ENCODE measurements around the gene FAM131C. TPM values are rescaled to one million over a fixed set of nuclear protein-coding genes. Genes with fewer than 3 reads are reported as not detected.
"Not testable (repeated sequence)": the region's sequence is repeated elsewhere in the genome, so short reads cannot be mapped to it uniquely, and the experiment has no call there.

Gene FAM131C
- total RNA-seq, 1 experiment from 2014 or later: 0.41 TPM

DNA sequence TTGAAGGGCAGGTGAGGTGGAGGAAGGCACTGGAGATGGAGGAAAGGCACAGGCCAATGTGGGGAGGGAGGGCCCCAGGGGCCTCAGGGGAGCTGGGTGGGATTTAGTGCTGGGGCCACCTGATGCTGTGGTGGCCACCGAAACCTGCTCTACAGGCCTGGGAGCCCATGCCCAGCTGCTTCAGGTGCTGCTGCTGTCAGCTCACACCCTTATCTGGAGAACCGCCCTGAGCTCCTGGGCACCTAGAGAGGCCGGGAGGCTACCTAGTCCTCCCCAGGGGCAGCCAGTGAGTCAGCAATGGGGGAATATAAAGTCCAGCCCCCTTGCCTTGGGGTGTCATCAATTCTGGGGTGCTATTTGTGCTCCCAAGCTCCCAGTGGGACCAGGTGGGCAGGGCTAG, 12.2 kb downstream of the FAM131C start:
- Mint-ChIP-seq H3K27me3 (ENCODE audit: insufficient read depth, unreplicated experiment) (no peaks in the 10 kb centered on the region), H3K36me3 (ENCODE audit: insufficient read depth, unreplicated experiment) (no peaks in the 10 kb centered on the region), H3K4me1 (ENCODE audit: low read depth, unreplicated experiment) (no peaks in the 10 kb centered on the region), H3K4me3 (ENCODE audit: unreplicated experiment) (no peak overlapping the region), H3K27ac (ENCODE audit: unreplicated experiment) (no peak overlapping the region), H3K9me3 (ENCODE audit: unreplicated experiment) (no peaks in the 10 kb centered on the region)
- no peaks in the 10 kb centered on the region for H3K4me1 ChIP-seq
- no peak for DNase-seq
- no peaks in the 10 kb centered on the region for H3K27me3 ChIP-seq (replicated peaks; ENCODE audit: control insufficient read depth, insufficient read depth, low read length)
- intact Hi-C loops (cut with micrococcal nuclease; ENCODE audit: unreplicated experiment): no loop called here
- ChIA-PET POLR2A (no interaction called here), CTCF (interaction anchor here (0.7 to 0.8 kb wide), 2 partner anchors 12 to 94 kb away, joined by 3 read pairs; no protein-coding TSS in a partner anchor)
- TF ChIP-seq, protein P1, sequence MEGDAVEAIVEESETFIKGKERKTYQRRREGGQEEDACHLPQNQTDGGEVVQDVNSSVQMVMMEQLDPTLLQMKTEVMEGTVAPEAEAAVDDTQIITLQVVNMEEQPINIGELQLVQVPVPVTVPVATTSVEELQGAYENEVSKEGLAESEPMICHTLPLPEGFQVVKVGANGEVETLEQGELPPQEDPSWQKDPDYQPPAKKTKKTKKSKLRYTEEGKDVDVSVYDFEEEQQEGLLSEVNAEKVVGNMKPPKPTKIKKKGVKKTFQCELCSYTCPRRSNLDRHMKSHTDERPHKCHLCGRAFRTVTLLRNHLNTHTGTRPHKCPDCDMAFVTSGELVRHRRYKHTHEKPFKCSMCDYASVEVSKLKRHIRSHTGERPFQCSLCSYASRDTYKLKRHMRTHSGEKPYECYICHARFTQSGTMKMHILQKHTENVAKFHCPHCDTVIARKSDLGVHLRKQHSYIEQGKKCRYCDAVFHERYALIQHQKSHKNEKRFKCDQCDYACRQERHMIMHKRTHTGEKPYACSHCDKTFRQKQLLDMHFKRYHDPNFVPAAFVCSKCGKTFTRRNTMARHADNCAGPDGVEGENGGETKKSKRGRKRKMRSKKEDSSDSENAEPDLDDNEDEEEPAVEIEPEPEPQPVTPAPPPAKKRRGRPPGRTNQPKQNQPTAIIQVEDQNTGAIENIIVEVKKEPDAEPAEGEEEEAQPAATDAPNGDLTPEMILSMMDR (IDR thresholded peaks at IDR 0.05; ENCODE audit: insufficient read depth in 1 of 2, low read depth in 1 of 2, low read length in 1 of 2, severe bottlenecking in 1 of 2, unreplicated experiment in 1 of 2): no peak
- no TSS peak for BruUV-seq (replicated peaks)
- H3K36me3 ChIP-seq (ENCODE audit: control insufficient read depth, insufficient read depth, low read length): no peaks in the 10 kb centered on the region
- no peaks in the 10 kb centered on the region for H3K9me3 ChIP-seq
- H3K4me3 ChIP-seq (ENCODE audit: low read depth, low read length): no peak overlapping the region

DNA sequence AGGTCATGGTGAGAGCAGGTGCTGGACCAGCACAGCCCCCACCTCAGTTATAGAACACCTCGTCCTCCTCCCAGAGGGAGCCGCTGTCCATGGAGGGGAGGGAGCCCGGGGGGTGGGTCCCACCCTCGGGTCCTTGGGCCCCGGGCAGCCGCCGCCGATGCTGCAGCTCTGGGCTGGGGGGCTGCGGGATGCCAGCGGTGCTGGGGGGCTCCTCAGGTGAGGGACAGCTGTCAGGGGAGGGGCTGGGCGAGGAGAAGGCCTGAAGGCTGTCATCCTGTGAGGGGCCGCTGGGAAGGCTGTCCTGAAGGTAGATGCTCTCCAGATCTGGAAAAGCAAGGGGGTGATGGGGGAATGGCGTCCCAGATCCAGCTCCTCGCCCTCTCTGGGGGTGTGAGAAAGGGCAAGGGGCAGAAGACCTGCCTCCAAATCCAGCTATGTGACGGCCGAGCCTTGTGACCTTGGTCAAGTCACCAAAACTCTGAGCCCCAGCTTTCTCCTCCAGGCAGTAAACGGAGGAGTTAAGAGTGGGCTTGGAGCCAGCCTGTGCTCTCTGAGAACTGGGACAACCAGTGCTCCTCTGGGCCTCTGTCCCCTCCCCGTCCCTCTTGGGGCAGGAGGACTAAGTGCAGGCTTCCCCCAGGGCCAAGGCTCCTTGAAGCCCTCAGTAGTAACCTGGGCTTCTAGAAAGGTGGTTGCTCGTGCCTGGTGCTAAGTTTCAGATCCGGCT, 14.9 kb downstream of the FAM131C start:
- H3K27me3 Mint-ChIP-seq (ENCODE audit: insufficient read depth, unreplicated experiment); H3K4me1 ChIP-seq; H3K4me3 Mint-ChIP-seq (ENCODE audit: unreplicated experiment); H3K36me3 Mint-ChIP-seq (ENCODE audit: insufficient read depth, unreplicated experiment); H3K4me3 ChIP-seq (ENCODE audit: low read depth, low read length); POLR2A ChIA-PET; H3K36me3 ChIP-seq (ENCODE audit: control insufficient read depth, insufficient read depth, low read length); H3K9me3 Mint-ChIP-seq (ENCODE audit: unreplicated experiment); H3K27me3 ChIP-seq (replicated peaks; ENCODE audit: control insufficient read depth, insufficient read depth, low read length); BruUV-seq (replicated peaks); H3K27ac Mint-ChIP-seq (ENCODE audit: unreplicated experiment); H3K9me3 ChIP-seq; intact Hi-C loops (cut with micrococcal nuclease; ENCODE audit: unreplicated experiment); H3K4me1 Mint-ChIP-seq (ENCODE audit: low read depth, unreplicated experiment); DNase-seq: not testable (repeated sequence)
- CTCF ChIA-PET: interaction anchor here (0.7 kb wide), 1 partner anchor 23 kb away, joined by 3 read pairs; no protein-coding TSS in a partner anchor

DNA sequence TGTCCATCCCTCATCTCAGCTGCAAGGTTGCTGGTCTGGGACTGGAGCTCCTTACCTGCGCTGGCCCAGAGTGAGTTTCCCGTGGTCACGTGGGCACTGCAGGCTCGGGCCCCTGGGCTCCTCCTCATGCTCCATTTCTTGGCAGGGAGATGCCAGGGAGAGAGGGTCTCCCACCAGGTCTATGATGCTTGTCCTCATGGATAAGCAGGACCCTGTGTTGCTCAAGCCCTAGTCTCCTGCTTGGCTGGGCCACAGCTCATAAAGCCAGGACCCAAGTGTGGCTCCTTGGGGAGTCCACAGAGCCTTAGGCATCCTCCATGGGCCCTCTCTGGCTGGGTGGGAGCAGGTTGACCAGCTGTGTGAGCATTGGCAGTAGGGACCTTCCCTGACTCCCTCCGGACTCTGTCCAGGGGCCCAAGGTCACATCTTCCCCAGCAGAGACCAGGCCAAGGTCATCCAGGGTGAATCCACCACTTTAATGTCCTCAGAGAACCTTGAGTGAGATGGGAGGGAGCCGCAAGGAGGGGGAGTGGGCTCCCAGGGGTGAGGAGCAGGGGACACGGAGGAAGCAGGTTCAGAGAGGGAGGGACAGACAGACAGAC, 16.0 kb downstream of the FAM131C start:
- H3K4me3 ChIP-seq (ENCODE audit: low read depth, low read length); H3K4me3 Mint-ChIP-seq (ENCODE audit: unreplicated experiment); H3K36me3 ChIP-seq (ENCODE audit: control insufficient read depth, insufficient read depth, low read length); H3K27ac Mint-ChIP-seq (ENCODE audit: unreplicated experiment); CTCF ChIA-PET; H3K4me1 ChIP-seq; H3K36me3 Mint-ChIP-seq (ENCODE audit: insufficient read depth, unreplicated experiment); intact Hi-C loops (cut with micrococcal nuclease; ENCODE audit: unreplicated experiment); H3K9me3 ChIP-seq; DNase-seq; H3K4me1 Mint-ChIP-seq (ENCODE audit: low read depth, unreplicated experiment); BruUV-seq (replicated peaks); POLR2A ChIA-PET; H3K27me3 ChIP-seq (replicated peaks; ENCODE audit: control insufficient read depth, insufficient read depth, low read length); H3K27me3 Mint-ChIP-seq (ENCODE audit: insufficient read depth, unreplicated experiment); H3K9me3 Mint-ChIP-seq (ENCODE audit: unreplicated experiment): not testable (repeated sequence)

DNA sequence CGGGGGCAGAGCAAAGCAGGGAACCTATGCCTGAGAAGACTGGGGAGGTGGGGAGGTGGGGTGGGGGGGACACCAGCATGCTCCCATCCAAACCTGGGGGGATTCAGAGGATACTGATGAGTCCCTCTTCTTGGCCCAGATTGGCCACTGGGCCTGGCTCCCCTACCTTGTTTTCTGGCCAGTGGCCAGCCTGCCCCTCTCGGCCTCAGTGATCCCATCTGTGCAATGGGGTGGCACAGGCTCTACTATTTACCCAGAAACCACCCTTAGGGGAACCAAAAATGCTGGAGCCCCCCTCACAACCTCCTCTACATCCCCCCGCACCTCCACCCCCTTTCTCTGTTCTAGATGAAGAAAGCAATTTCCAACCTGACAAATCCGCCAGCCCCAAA, 16.9 kb downstream of the FAM131C start:
- CTCF ChIA-PET: interaction anchor here (1.1 kb wide), 1 partner anchor 46 kb away, joined by 4 read pairs; no protein-coding TSS in a partner anchor
- H3K36me3 Mint-ChIP-seq (ENCODE audit: insufficient read depth, unreplicated experiment); H3K9me3 ChIP-seq; H3K36me3 ChIP-seq (ENCODE audit: control insufficient read depth, insufficient read depth, low read length); H3K9me3 Mint-ChIP-seq (ENCODE audit: unreplicated experiment); DNase-seq; H3K27me3 Mint-ChIP-seq (ENCODE audit: insufficient read depth, unreplicated experiment); H3K4me1 ChIP-seq; BruUV-seq (replicated peaks); H3K4me3 ChIP-seq (ENCODE audit: low read depth, low read length); H3K4me3 Mint-ChIP-seq (ENCODE audit: unreplicated experiment); H3K4me1 Mint-ChIP-seq (ENCODE audit: low read depth, unreplicated experiment); H3K27ac Mint-ChIP-seq (ENCODE audit: unreplicated experiment); H3K27me3 ChIP-seq (replicated peaks; ENCODE audit: control insufficient read depth, insufficient read depth, low read length); POLR2A ChIA-PET: not testable (repeated sequence)
- intact Hi-C loops (cut with micrococcal nuclease; ENCODE audit: unreplicated experiment): loop anchor here (1.0 kb wide), 1 partner anchor 47 kb away; no protein-coding TSS in a partner anchor

All from Caco-2 (cell line).